CD4-positive, alpha-beta T cell (primary cell): ENCODE data around the gene KLF17. TPM values are rescaled to one million over a fixed set of nuclear protein-coding genes. Genes with fewer than 3 reads are reported as not detected.

Experiments used
- ATAC-seq: fragments of 200-7000 bp; cut with Tn5 transposase; one replicate; pipeline ENCODE4 v1.10.0; 2022; ENCODE audit warnings: mild to moderate bottlenecking; ENCODE audit not compliant: poor library complexity
- CTCF ChIA-PET: fragments of 350-600 bp; sonication (Branson Sonifier 250); formaldehyde crosslinking; loops from one replicate; lab custom pipeline; 2021; ENCODE audit warnings: antibody characterized with exemption, inconsistent platforms; lab: Charles Lee
- POLR2A ChIA-PET: fragments of 350-600 bp; sonication (Branson Sonifier 250); formaldehyde crosslinking; loops from one replicate; lab custom pipeline; 2021; ENCODE audit warnings: antibody characterized with exemption, inconsistent platforms; lab: Charles Lee
- DNase-seq, 14 experiments: peaks; one replicate each; pipeline ENCODE4 v3.0.0-alpha.2; 2013 to 2020; ENCODE audit warnings: mixed read lengths in 2 of 14
- H3K27ac ChIP-seq, 2 donors: one replicate each; pipeline versions ENCODE4 v1.5.1 to v1.7.0; 2013; ENCODE audit warnings: low read length in 2 of 2, low read depth in 1 of 2, mild to moderate bottlenecking in 1 of 2
- H3K27me3 ChIP-seq, 2 experiments: 1 replicate in 1 of 2; 2 replicates in 1 of 2; pipeline versions ENCODE4 v1.6.1 to v1.7.0; 2013; ENCODE audit warnings: low read length in 2 of 2, control low read depth in 1 of 2, mild to moderate bottlenecking in 1 of 2, moderate library complexity in 1 of 2; ENCODE audit not compliant: insufficient read depth in 2 of 2, control insufficient read depth in 1 of 2
- H3K36me3 ChIP-seq: one replicate; pipeline ENCODE4 v1.6.1; 2013; ENCODE audit warnings: low read length, control low read depth; ENCODE audit not compliant: insufficient read depth
- H3K4me1 ChIP-seq: one replicate; pipeline ENCODE4 v1.6.1; 2013; ENCODE audit warnings: low read length, control low read depth; ENCODE audit not compliant: insufficient read depth
- H3K4me3 ChIP-seq: one replicate; pipeline ENCODE4 v1.5.1; 2013; ENCODE audit warnings: mild to moderate bottlenecking, low read length, moderate library complexity
- H3K9me3 ChIP-seq, 2 experiments: 1 replicate in 1 of 2; 2 replicates in 1 of 2; pipeline versions ENCODE4 v1.6.1 to v1.7.0; 2013; ENCODE audit warnings: low read length in 2 of 2, mild to moderate bottlenecking in 2 of 2, control low read depth in 1 of 2, moderate library complexity in 1 of 2; ENCODE audit not compliant: control insufficient read depth in 1 of 2, insufficient read depth in 1 of 2
- H3K27ac Mint-ChIP-seq: one replicate; pipeline ENCODE4 v1.8.0; 2020; ENCODE audit warnings: mixed read lengths
- H3K27me3 Mint-ChIP-seq: one replicate; pipeline ENCODE4 v1.8.0; 2021; ENCODE audit warnings: mixed read lengths
- H3K36me3 Mint-ChIP-seq: one replicate; pipeline ENCODE4 v1.8.0; 2021; ENCODE audit warnings: low read depth, mixed read lengths
- H3K4me1 Mint-ChIP-seq: one replicate; pipeline ENCODE4 v1.8.0; 2021; ENCODE audit warnings: low read depth, mixed read lengths
- H3K4me3 Mint-ChIP-seq: one replicate; pipeline ENCODE4 v1.8.0; 2020; ENCODE audit warnings: mild to moderate bottlenecking, mixed read lengths
- H3K9me3 Mint-ChIP-seq: one replicate; pipeline ENCODE4 v1.8.0; 2020; ENCODE audit warnings: mixed read lengths
- intact Hi-C, 2 experiments: fragments of 100-400 bp; cut with DNase I in 1 of 2; cut with micrococcal nuclease in 1 of 2; formaldehyde crosslinking; loops; one replicate each; pipeline versions ENCODE4 v1.15.1 to v1.9.0; 2023 to 2025; cut with DNase I, micrococcal nuclease
- total RNA-seq, 174 experiments: library from RNA in 2 of 174; stranded (reverse) in 2 of 174; gene quantifications; one replicate each; pipeline ENCODE4 v1.2.3 and lab custom pipeline; 2021 to 2026
- TF ChIP-seq, protein P1 (sequence below): fragments of 200-600 bp; IDR thresholded peaks from one replicate; pipeline ENCODE4 v1.8.0; 2022; ENCODE audit warnings: antibody characterized with exemption, mild to moderate bottlenecking

KLF17 gene
- total RNA-seq, 2 experiments from 2014 or later = not detected

DNA sequence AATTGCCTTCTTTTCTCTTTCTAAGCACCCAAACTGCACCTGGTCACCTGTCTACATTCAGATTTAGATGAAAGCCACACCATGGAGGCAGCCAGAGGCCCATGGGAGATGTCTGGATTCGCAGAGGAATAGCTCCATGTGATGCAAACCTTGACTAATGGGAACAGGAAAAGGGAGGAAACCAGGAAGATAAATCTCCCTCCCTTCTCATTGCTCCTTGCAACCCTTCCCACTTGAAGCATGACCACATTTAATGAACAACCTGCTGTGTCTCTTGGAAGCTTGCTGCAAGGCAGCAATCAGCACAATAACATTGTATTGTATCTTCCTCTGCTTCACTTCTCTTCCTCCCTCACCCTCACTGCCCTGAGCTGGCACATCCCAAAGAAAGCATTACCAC lies 42.6 kb upstream of the KLF17 start:
- Histone ChIP-seq H3K4me1 (no peaks in the 10 kb centered on the region), H3K9me3 (no peaks in the 10 kb centered on the region), H3K27ac (no peak overlapping the region), H3K36me3 (no peaks in the 10 kb centered on the region), H3K27me3 (peaks cover 0 to 5% of the 10 kb centered on the region in 2 experiments), H3K4me3 (no peak overlapping the region)
- Mint-ChIP-seq H3K4me3 (no peak overlapping the region), H3K9me3 (no peaks in the 10 kb centered on the region), H3K36me3 (no peaks in the 10 kb centered on the region), H3K27me3 (peaks cover 9% of the 10 kb centered on the region), H3K4me1 (no peaks in the 10 kb centered on the region), H3K27ac (no peak overlapping the region)
- intact Hi-C loops = no loop called here
- ChIA-PET POLR2A (no interaction called here), CTCF (interaction anchor here (0.6 kb wide), 1 partner anchor 211 kb away, joined by 3 read pairs; no protein-coding TSS in a partner anchor)
- DNase-seq (no peak), ATAC-seq (no peak)
- TF ChIP-seq, protein P1, sequence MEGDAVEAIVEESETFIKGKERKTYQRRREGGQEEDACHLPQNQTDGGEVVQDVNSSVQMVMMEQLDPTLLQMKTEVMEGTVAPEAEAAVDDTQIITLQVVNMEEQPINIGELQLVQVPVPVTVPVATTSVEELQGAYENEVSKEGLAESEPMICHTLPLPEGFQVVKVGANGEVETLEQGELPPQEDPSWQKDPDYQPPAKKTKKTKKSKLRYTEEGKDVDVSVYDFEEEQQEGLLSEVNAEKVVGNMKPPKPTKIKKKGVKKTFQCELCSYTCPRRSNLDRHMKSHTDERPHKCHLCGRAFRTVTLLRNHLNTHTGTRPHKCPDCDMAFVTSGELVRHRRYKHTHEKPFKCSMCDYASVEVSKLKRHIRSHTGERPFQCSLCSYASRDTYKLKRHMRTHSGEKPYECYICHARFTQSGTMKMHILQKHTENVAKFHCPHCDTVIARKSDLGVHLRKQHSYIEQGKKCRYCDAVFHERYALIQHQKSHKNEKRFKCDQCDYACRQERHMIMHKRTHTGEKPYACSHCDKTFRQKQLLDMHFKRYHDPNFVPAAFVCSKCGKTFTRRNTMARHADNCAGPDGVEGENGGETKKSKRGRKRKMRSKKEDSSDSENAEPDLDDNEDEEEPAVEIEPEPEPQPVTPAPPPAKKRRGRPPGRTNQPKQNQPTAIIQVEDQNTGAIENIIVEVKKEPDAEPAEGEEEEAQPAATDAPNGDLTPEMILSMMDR = no peak

DNA sequence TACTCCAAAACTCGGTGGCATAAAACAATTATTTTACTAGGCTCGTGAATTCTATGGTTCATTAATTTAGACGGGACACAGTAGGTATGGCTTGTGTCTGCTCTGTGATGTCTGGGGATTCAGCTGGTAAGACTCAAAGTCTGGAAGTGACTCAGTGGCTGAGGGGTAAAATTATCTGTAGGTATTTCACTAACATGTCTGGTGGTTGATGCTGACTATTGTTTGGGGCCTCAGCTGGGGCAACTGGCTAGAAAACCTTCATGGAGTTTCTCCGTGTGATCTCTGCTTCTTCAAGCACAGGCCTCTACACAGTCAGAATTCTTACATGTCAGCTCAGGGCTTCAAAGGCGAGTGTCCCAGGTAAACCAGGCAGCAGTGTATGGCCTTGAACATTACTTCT lies 41.2 kb upstream of the KLF17 start:
- TF ChIP-seq, protein P1 = no peak
- no peak for ATAC-seq
- intact Hi-C loops = no loop called here
- Mint-ChIP-seq H3K4me1 (no peaks in the 10 kb centered on the region), H3K9me3 (no peaks in the 10 kb centered on the region), H3K27me3 (peaks cover 11% of the 10 kb centered on the region), H3K36me3 (no peaks in the 10 kb centered on the region), H3K27ac (no peak overlapping the region), H3K4me3 (no peak overlapping the region)
- H3K9me3 ChIP-seq = no peaks in the 10 kb centered on the region
- peaks cover 4 to 6% of the 10 kb centered on the region in 2 experiments for H3K27me3 ChIP-seq
- H3K27ac ChIP-seq = no peak overlapping the region
- no peak for DNase-seq
- H3K4me3 ChIP-seq = no peak overlapping the region
- ChIA-PET POLR2A (no interaction called here), CTCF (no interaction called here)
- no peaks in the 10 kb centered on the region for H3K36me3 ChIP-seq
- no peaks in the 10 kb centered on the region for H3K4me1 ChIP-seq

DNA sequence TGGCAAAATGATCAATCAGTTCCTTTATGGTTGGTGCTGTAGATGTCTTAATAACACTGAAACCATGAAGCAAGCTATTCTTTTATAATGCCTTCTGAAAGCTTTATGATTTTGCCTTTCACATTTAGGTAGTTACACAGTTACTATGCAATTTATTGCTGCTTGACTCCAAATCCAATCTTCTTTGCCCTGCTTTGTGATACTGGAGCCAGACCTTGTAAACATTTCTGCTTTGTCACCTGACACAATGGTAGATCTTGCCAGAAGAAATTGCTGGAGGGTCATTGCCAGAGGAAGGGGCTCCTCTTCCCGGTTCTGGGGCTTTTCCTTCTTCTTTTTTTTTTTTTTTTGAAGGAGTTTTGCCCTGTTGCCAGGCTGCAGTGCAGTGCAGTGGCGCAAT lies 40.5 kb upstream of the KLF17 start:
- no peaks in the 10 kb centered on the region for H3K4me1 Mint-ChIP-seq
- DNase-seq (no peak), ATAC-seq (no peak)
- POLR2A ChIA-PET = no interaction called here
- H3K4me3 ChIP-seq = no peak overlapping the region
- no peaks in the 10 kb centered on the region for H3K4me1 ChIP-seq
- H3K9me3 Mint-ChIP-seq = no peaks in the 10 kb centered on the region
- intact Hi-C loops = no loop called here
- TF ChIP-seq, protein P1 = no peak
- H3K36me3 Mint-ChIP-seq = no peaks in the 10 kb centered on the region
- H3K4me3 Mint-ChIP-seq = no peak overlapping the region
- CTCF ChIA-PET = no interaction called here
- no peaks in the 10 kb centered on the region for H3K9me3 ChIP-seq
- peaks cover 14% of the 10 kb centered on the region for H3K27me3 Mint-ChIP-seq
- no peak overlapping the region for H3K27ac Mint-ChIP-seq
- H3K36me3 ChIP-seq = no peaks in the 10 kb centered on the region
- no peak overlapping the region for H3K27ac ChIP-seq
- peaks cover 4 to 7% of the 10 kb centered on the region in 2 experiments for H3K27me3 ChIP-seq
